GM23248 (cell line): ENCODE measurements around the gene BCORL1. TPM values are rescaled to one million over a fixed set of nuclear protein-coding genes. Genes with fewer than 3 reads are reported as not detected.
A peak's percentile ranks its signal among the peaks of the same experiment; 100 is the strongest.

ENCODE experiments used
- DNase-seq: peaks from one replicate; pipeline ENCODE4 v3.0.0-alpha.2; 2015
- H2AFZ ChIP-seq: fragments of 200-600 bp; sonication (generic); 2 replicates; pipeline ENCODE4 v1.6.1; 2016; ENCODE audit warnings: antibody characterized with exemption
- H3F3A ChIP-seq: fragments of 200-600 bp; sonication (generic); 2 replicates; pipeline ENCODE4 v1.6.1; 2016; ENCODE audit warnings: mild to moderate bottlenecking, antibody characterized with exemption, mixed run types; ENCODE audit not compliant: insufficient read depth
- H3K27ac ChIP-seq: fragments of 200-600 bp; sonication (generic); 2 replicates; pipeline ENCODE4 v1.5.1; 2016; ENCODE audit warnings: mild to moderate bottlenecking
- H3K27me3 ChIP-seq: fragments of 200-600 bp; sonication (generic); replicated peaks from 2 replicates; pipeline ENCODE4 v1.6.1; 2016; ENCODE audit warnings: mild to moderate bottlenecking; ENCODE audit not compliant: insufficient read depth
- H3K36me3 ChIP-seq: fragments of 200-600 bp; sonication (generic); 2 replicates; pipeline ENCODE4 v1.6.1; 2016; ENCODE audit warnings: low read depth, mild to moderate bottlenecking
- H3K4me1 ChIP-seq: fragments of 200-600 bp; sonication (generic); 2 replicates; pipeline ENCODE4 v1.6.1; 2016; ENCODE audit warnings: mild to moderate bottlenecking; ENCODE audit not compliant: insufficient read depth
- H3K4me2 ChIP-seq: fragments of 200-600 bp; sonication (generic); one replicate; pipeline ENCODE4 v1.6.1; 2016; ENCODE audit warnings: mild to moderate bottlenecking; ENCODE audit not compliant: unreplicated experiment
- H3K4me3 ChIP-seq: fragments of 200-600 bp; sonication (generic); 2 replicates; pipeline ENCODE4 v1.5.1; 2016; ENCODE audit warnings: mild to moderate bottlenecking
- H3K79me2 ChIP-seq: fragments of 200-600 bp; sonication (generic); 2 replicates; pipeline ENCODE4 v1.6.1; 2016; ENCODE audit warnings: mild to moderate bottlenecking; ENCODE audit not compliant: insufficient read depth
- H3K9ac ChIP-seq: fragments of 200-600 bp; sonication (generic); 2 replicates; pipeline ENCODE4 v1.6.1; 2016; ENCODE audit warnings: mild to moderate bottlenecking
- H3K9me2 ChIP-seq: fragments of 200-600 bp; sonication (generic); 2 replicates; pipeline ENCODE4 v1.6.1; 2016; ENCODE audit warnings: mixed run types, mild to moderate bottlenecking, moderate library complexity; ENCODE audit not compliant: insufficient read depth
- H3K9me3 ChIP-seq: fragments of 200-600 bp; sonication (generic); one replicate; pipeline ENCODE4 v1.6.1; 2017; ENCODE audit warnings: low read depth
- H4K20me1 ChIP-seq: fragments of 200-600 bp; sonication (generic); 2 replicates; pipeline ENCODE4 v1.6.0; 2016; ENCODE audit not compliant: insufficient read depth
- EZH2 ChIP-seq: fragments of 200-600 bp; sonication (generic); IDR thresholded peaks from 2 replicates; pipeline ENCODE4 v1.6.1; 2018; ENCODE audit warnings: antibody characterized with exemption, mild to moderate bottlenecking; ENCODE audit not compliant: insufficient read depth, poor library complexity, severe bottlenecking
- EZH2phosphoT487 ChIP-seq: fragments of 200-600 bp; sonication (generic); IDR thresholded peaks from 2 replicates; pipeline ENCODE4 v1.6.1; 2018; ENCODE audit warnings: antibody characterized with exemption, moderate library complexity, mild to moderate bottlenecking, low read depth; ENCODE audit not compliant: insufficient read depth
- WGBS, 2 experiments: methylation state at CpG; one replicate each; pipeline ENCODE4 v1.1.6; 2015 to 2017; ENCODE audit warnings: low lambda C conversion rate in 2 of 2, low coverage in 1 of 2; ENCODE audit errors: missing lambda C conversion rate in 2 of 2; 5-methylcytosine and 5-hydroxymethylcytosine counted together
- in situ Hi-C: fragments of 300-500 bp; cut with MboI; formaldehyde crosslinking; loops from 2 replicates; pipeline ENCODE4 v1.15.0; 2020
- polyA plus RNA-seq: library from polyadenylated mRNA; unstranded; fragments of >200 nt; fragmentation: Nextera tagmentation; extraction: Ambion mirVana; gene quantifications from 2 replicates; pipeline ENCODE4 v1.2.1, GENCODE V29; 2016
- total RNA-seq: library from RNA; depleted of rRNA; stranded (reverse); fragments of >200 nt; shearing (Covaris generic); gene quantifications from 2 replicates; pipeline ENCODE4 v1.2.3, GENCODE V29; 2014

Gene BCORL1
- total and polyA plus RNA-seq, 2 experiments from 2014 or later: 1.7 to 4.4 TPM

DNA sequence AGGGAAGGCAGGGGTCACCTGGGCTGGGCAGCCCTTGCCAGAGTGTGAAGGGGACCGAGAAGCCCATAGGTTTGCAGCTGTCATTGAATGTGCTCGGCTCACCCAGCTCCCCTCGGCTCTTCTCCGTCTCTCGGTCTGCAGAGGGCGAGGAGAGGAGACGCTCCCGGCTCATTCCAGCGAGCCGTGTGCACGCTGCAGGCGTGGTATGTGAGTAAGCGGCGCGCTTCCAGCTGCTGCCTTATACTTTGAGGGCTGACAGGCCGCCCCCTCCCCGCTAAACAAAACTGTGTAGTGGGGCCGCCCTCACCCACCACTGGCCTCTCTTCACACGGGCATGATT is 23.0 kb upstream of the BCORL1 start:
- in situ Hi-C loops: no loop called here
- no peaks in the 10 kb centered on the region for H4K20me1 ChIP-seq
- no peaks in the 10 kb centered on the region for H3K9me3 ChIP-seq
- no peaks in the 10 kb centered on the region for H3K36me3 ChIP-seq
- 0% methylated on average over 3 of the region's 19 CpGs for WGBS, 2 experiments
- H3K9me2 ChIP-seq: no peaks in the 10 kb centered on the region
- peak; percentile 66 for DNase-seq
- H2AFZ ChIP-seq: no peak overlapping the region
- no peak overlapping the region for H3K9ac ChIP-seq
- H3K4me2 ChIP-seq: peak overlapping the region; percentile 28
- no peaks in the 10 kb centered on the region for H3K79me2 ChIP-seq
- H3F3A ChIP-seq: no peaks in the 10 kb centered on the region
- H3K27ac ChIP-seq: no peak overlapping the region
- no peaks in the 10 kb centered on the region for H3K27me3 ChIP-seq
- H3K4me1 ChIP-seq: no peaks in the 10 kb centered on the region
- no peak overlapping the region for H3K4me3 ChIP-seq
- no peak for TF ChIP-seq EZH2phosphoT487

- no peaks in the 10 kb centered on the region for H4K20me1 ChIP-seq
- peak; percentile 12 for DNase-seq
- H3K4me3 ChIP-seq: no peak overlapping the region
- H3K9me3 ChIP-seq: no peaks in the 10 kb centered on the region
- no peaks in the 10 kb centered on the region for H3K79me2 ChIP-seq
- no peaks in the 10 kb centered on the region for H3K4me1 ChIP-seq
- in situ Hi-C loops: no loop called here
- no peaks in the 10 kb centered on the region for H3F3A ChIP-seq
- H2AFZ ChIP-seq: no peak overlapping the region
- H3K27ac ChIP-seq: no peak overlapping the region
- H3K9ac ChIP-seq: no peak overlapping the region
- TF ChIP-seq EZH2: no peak
- no peak for TF ChIP-seq EZH2phosphoT487
- H3K9me2 ChIP-seq: no peaks in the 10 kb centered on the region
- WGBS, 2 experiments: 58 to 62% methylated on average over 9 to 21 of the region's 26 CpGs
- no peak overlapping the region for H3K4me2 ChIP-seq
- no peaks in the 10 kb centered on the region for H3K27me3 ChIP-seq
- H3K36me3 ChIP-seq: no peaks in the 10 kb centered on the region
Measured at GRCh38 chrX:129961180-129962083, 21.0 kb upstream of the BCORL1 start.

DNA sequence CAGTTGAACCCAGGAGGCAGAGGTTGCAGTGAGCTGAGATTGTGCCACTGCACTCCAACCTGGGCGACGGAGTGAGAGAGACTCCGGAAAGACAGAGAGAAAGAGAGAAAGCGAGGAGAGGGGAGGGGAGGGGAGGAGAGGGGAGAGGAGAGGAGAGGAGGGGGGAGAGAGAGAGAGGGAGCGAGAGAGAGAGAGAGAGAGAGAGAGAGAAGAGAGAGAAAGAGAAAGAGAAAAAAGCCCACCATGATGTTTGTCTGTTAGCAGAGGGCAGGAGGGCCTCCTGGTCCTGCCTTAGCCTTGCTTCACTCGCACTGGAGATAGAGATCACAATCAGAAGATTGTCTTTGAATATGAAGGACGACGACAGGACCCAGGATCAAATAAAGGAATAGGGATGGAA is 18.7 kb upstream of the BCORL1 start:
- Histone ChIP-seq H3K4me3 (no peak overlapping the region), H3K4me1 (no peaks in the 10 kb centered on the region), H3K79me2 (no peaks in the 10 kb centered on the region), H2AFZ (no peak overlapping the region), H4K20me1 (no peaks in the 10 kb centered on the region), H3K36me3 (no peaks in the 10 kb centered on the region), H3K27me3 (no peaks in the 10 kb centered on the region), H3K4me2 (no peak overlapping the region), H3F3A (no peaks in the 10 kb centered on the region), H3K9ac (no peak overlapping the region), H3K9me3 (no peaks in the 10 kb centered on the region), H3K9me2 (no peaks in the 10 kb centered on the region), H3K27ac (no peak overlapping the region)
- TF ChIP-seq EZH2phosphoT487 (no peak), EZH2 (no peak)
- no peak for DNase-seq
- in situ Hi-C loops: no loop called here
- WGBS, 2 experiments: 92 to 100% methylated on average over 5 to 8 of the region's 8 CpGs

GRCh38 chrX:129965166-129965565 is 17.3 kb upstream of the BCORL1 start:
- DNase-seq: no peak

More at GRCh38 chrX:129965166-129965565, 17.3 kb upstream of the BCORL1 start:
- no peaks in the 10 kb centered on the region for H3K9me2 ChIP-seq
- no peaks in the 10 kb centered on the region for H3K79me2 ChIP-seq
- no peak overlapping the region for H2AFZ ChIP-seq
- H4K20me1 ChIP-seq: no peaks in the 10 kb centered on the region
- TF ChIP-seq EZH2 (no peak), EZH2phosphoT487 (no peak)
- no peaks in the 10 kb centered on the region for H3F3A ChIP-seq
- no peaks in the 10 kb centered on the region for H3K36me3 ChIP-seq
- no peaks in the 10 kb centered on the region for H3K4me1 ChIP-seq
- no peak overlapping the region for H3K27ac ChIP-seq
- 77 to 86% methylated on average over 6 of the region's 6 CpGs for WGBS, 2 experiments
- in situ Hi-C loops: no loop called here
- H3K27me3 ChIP-seq: no peaks in the 10 kb centered on the region
- no peaks in the 10 kb centered on the region for H3K9me3 ChIP-seq
- no peak overlapping the region for H3K9ac ChIP-seq
- H3K4me3 ChIP-seq: no peak overlapping the region
- no peak overlapping the region for H3K4me2 ChIP-seq
